Calu3 (cell line): ENCODE measurements around the gene PROK1. TPM values are rescaled to one million over a fixed set of nuclear protein-coding genes. Genes with fewer than 3 reads are reported as not detected.
A peak's percentile ranks its signal among the peaks of the same experiment; 100 is the strongest.
"Not testable (repeated sequence)": the region's sequence is repeated elsewhere in the genome, so short reads cannot be mapped to it uniquely, and the experiment has no call there.

Experiments used
- BruUV-seq: library from RNA; stranded (reverse); fragments of 400-500 nt; replicated peaks from 2 replicates; lab custom pipeline; 2021; lab: Mats Ljungman, UMichigan
- CTCF ChIA-PET: fragments of 300-600 bp; sonication (Branson Sonifier 250); formaldehyde crosslinking; loops from one replicate; lab custom pipeline; 2022; ENCODE audit warnings: antibody characterized with exemption; lab: Charles Lee
- DNase-seq: peaks from one replicate; pipeline ENCODE4 v3.0.0; 2022
- H3K27ac Mint-ChIP-seq: one replicate; pipeline ENCODE4 v1.8.0; 2022; ENCODE audit warnings: mixed read lengths; ENCODE audit not compliant: unreplicated experiment
- H3K27me3 Mint-ChIP-seq: one replicate; pipeline ENCODE4 v1.8.0; 2022; ENCODE audit warnings: mixed read lengths; ENCODE audit not compliant: unreplicated experiment
- H3K36me3 Mint-ChIP-seq: one replicate; pipeline ENCODE4 v1.8.0; 2022; ENCODE audit warnings: mild to moderate bottlenecking, moderate library complexity, mixed read lengths; ENCODE audit not compliant: insufficient read depth, unreplicated experiment
- H3K4me1 Mint-ChIP-seq: one replicate; pipeline ENCODE4 v1.8.0; 2022; ENCODE audit warnings: mild to moderate bottlenecking, low read depth, mixed read lengths; ENCODE audit not compliant: unreplicated experiment
- H3K4me3 Mint-ChIP-seq: one replicate; pipeline ENCODE4 v1.8.0; 2022; ENCODE audit warnings: mild to moderate bottlenecking, low read depth, moderate library complexity, mixed read lengths; ENCODE audit not compliant: unreplicated experiment
- H3K9me3 Mint-ChIP-seq: one replicate; pipeline ENCODE4 v1.8.0; 2022; ENCODE audit warnings: low read depth, mixed read lengths; ENCODE audit not compliant: unreplicated experiment
- CTCF ChIP-seq: fragments of 200-600 bp; IDR thresholded peaks from one replicate; pipeline ENCODE4 v1.8.0; 2022; ENCODE audit warnings: antibody characterized with exemption; ENCODE audit not compliant: unreplicated experiment
- intact Hi-C: fragments of 100-400 bp; cut with micrococcal nuclease; formaldehyde crosslinking; loops from one replicate; pipeline ENCODE4 v1.10.0; 2022; ENCODE audit not compliant: unreplicated experiment
- total RNA-seq: library from RNA; stranded (reverse); gene quantifications from 2 replicates; pipeline ENCODE4 v1.2.3, GENCODE V29; 2022

Gene PROK1
- total RNA-seq, 1 experiment from 2014 or later: not detected

- TF ChIP-seq CTCF: no peak
- peak; percentile 69 for DNase-seq
- no peak overlapping the region for H3K27ac Mint-ChIP-seq
These were observed 17.1 kb upstream of the PROK1 start for GRCh38 chr1:110433803-110434202.

GRCh38 chr1:110434946-110435345 lies 16.0 kb upstream of the PROK1 start:
- Mint-ChIP-seq H3K9me3 (no peaks in the 10 kb centered on the region), H3K27me3 (peaks cover 25% of the 10 kb centered on the region), H3K4me1 (no peaks in the 10 kb centered on the region), H3K4me3 (no peak overlapping the region), H3K36me3 (no peaks in the 10 kb centered on the region), H3K27ac (no peak overlapping the region)
- intact Hi-C loops: no loop called here
- no peak for DNase-seq
- CTCF ChIA-PET: interaction anchor here (1.7 kb wide), 1 partner anchor 23 kb away, joined by 5 read pairs; no protein-coding TSS in a partner anchor
- no TSS peak for BruUV-seq
- TF ChIP-seq CTCF: no peak

More at GRCh38 chr1:110433803-110434202, 17.1 kb upstream of the PROK1 start:
- intact Hi-C loops: no loop called here
- Mint-ChIP-seq H3K36me3 (no peaks in the 10 kb centered on the region), H3K9me3 (no peaks in the 10 kb centered on the region), H3K4me3 (no peak overlapping the region), H3K27me3 (peaks cover 31% of the 10 kb centered on the region), H3K4me1 (no peaks in the 10 kb centered on the region)
- CTCF ChIA-PET: interaction anchor here (0.8 to 1.7 kb wide), 5 partner anchors 21 to 226 kb away, joined by 4 to 7 read pairs (median 5); no protein-coding TSS in a partner anchor
- BruUV-seq: no TSS peak

- CTCF ChIA-PET: no interaction called here
These were observed 14.3 kb upstream of the PROK1 start for GRCh38 chr1:110436635-110437034.

GRCh38 chr1:110437645-110438299 lies 13.2 kb upstream of the PROK1 start:
- H3K9me3 Mint-ChIP-seq, H3K4me3 Mint-ChIP-seq, H3K36me3 Mint-ChIP-seq, intact Hi-C loops, BruUV-seq, H3K27me3 Mint-ChIP-seq, CTCF ChIA-PET, H3K27ac Mint-ChIP-seq, DNase-seq, H3K4me1 Mint-ChIP-seq: not testable (repeated sequence)

More at GRCh38 chr1:110436635-110437034, 14.3 kb upstream of the PROK1 start:
- Mint-ChIP-seq H3K36me3 (no peaks in the 10 kb centered on the region), H3K4me3 (no peak overlapping the region), H3K27me3 (peaks cover 8% of the 10 kb centered on the region), H3K27ac (no peak overlapping the region), H3K9me3 (no peaks in the 10 kb centered on the region), H3K4me1 (no peaks in the 10 kb centered on the region)
- intact Hi-C loops: no loop called here
- no peak for TF ChIP-seq CTCF
- no TSS peak for BruUV-seq
- DNase-seq: no peak

GRCh38 chr1:110438893-110439292 lies 12.1 kb upstream of the PROK1 start:
- no peak for TF ChIP-seq CTCF
- CTCF ChIA-PET: interaction anchor here (0.6 kb wide), 1 partner anchor 359 kb away, joined by 4 read pairs; no protein-coding TSS in a partner anchor
- no TSS peak for BruUV-seq
- H3K4me1 Mint-ChIP-seq: no peaks in the 10 kb centered on the region
- no peak for DNase-seq
- H3K27me3 Mint-ChIP-seq: peaks cover 18% of the 10 kb centered on the region
- no peak overlapping the region for H3K4me3 Mint-ChIP-seq
- no peaks in the 10 kb centered on the region for H3K36me3 Mint-ChIP-seq
- H3K9me3 Mint-ChIP-seq: no peaks in the 10 kb centered on the region
- intact Hi-C loops: no loop called here
- H3K27ac Mint-ChIP-seq: no peak overlapping the region

- peaks cover 28% of the 10 kb centered on the region for H3K27me3 Mint-ChIP-seq
- H3K36me3 Mint-ChIP-seq, H3K9me3 Mint-ChIP-seq, H3K4me3 Mint-ChIP-seq, intact Hi-C loops, BruUV-seq, DNase-seq, H3K4me1 Mint-ChIP-seq, H3K27ac Mint-ChIP-seq: not testable (repeated sequence)
- CTCF ChIA-PET: interaction anchor here (1.0 to 2.2 kb wide), 2 partner anchors 20 to 24 kb away, joined by 3 to 5 read pairs; no protein-coding TSS in a partner anchor
These were observed 11.1 kb upstream of the PROK1 start for GRCh38 chr1:110439873-110440272.
